ENCODE data around the gene MCTP1.

DNA sequence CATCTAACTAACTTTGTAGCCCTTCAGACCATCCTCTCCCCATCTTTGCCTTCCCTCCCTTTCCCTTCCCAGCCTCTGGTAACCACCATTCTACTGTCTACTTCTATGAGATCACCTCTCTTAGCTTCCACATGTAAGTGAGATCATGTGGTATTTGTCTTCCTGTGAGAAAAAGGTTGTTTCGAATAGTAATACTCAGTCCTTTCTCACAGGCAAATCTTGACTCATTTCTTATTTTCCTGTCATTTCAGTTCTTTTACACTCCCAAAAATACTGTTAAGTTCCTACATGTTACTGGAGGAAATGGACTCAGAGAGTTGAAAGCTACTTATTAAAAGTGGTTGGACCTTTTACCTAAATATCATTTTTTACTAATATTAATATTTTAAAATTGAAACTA lies 584.3 kb downstream of the MCTP1 start:
- TF ChIP-seq, protein P1, sequence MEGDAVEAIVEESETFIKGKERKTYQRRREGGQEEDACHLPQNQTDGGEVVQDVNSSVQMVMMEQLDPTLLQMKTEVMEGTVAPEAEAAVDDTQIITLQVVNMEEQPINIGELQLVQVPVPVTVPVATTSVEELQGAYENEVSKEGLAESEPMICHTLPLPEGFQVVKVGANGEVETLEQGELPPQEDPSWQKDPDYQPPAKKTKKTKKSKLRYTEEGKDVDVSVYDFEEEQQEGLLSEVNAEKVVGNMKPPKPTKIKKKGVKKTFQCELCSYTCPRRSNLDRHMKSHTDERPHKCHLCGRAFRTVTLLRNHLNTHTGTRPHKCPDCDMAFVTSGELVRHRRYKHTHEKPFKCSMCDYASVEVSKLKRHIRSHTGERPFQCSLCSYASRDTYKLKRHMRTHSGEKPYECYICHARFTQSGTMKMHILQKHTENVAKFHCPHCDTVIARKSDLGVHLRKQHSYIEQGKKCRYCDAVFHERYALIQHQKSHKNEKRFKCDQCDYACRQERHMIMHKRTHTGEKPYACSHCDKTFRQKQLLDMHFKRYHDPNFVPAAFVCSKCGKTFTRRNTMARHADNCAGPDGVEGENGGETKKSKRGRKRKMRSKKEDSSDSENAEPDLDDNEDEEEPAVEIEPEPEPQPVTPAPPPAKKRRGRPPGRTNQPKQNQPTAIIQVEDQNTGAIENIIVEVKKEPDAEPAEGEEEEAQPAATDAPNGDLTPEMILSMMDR (IDR thresholded peaks at IDR 0.05 in 4 of 5, conservative IDR thresholded peaks at IDR 0.05 in 1 of 5), result no peak
- TF ChIP-seq POLR2A (IDR thresholded peaks at IDR 0.05), result no peak
